GM19452 (cell line): ENCODE data around the gene NAT9.

Experiments
- ATAC-seq: cut with Tn5 transposase; IDR thresholded peaks from one replicate; pipeline ENCODE4 v1.9.1; 2021; ENCODE audit not compliant: unreplicated experiment

Gene NAT9

DNA sequence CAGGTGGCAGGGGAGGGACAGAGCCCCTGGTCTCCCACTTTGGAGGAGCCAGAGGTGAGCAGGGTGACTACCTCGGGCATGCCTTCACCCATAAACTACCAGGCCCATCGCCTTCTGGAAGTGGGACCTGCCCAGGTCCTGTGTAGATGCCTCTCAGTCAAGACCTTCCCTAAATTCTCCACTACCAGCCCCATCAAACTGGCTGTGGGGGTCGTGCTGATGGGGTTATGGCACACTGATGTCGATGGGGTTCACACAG is 44.9 kb downstream of the NAT9 start:
- ATAC-seq, result no peak

GRCh38 chr17:74730491-74731346 is 45.4 kb downstream of the NAT9 start:
- no peak for ATAC-seq

DNA sequence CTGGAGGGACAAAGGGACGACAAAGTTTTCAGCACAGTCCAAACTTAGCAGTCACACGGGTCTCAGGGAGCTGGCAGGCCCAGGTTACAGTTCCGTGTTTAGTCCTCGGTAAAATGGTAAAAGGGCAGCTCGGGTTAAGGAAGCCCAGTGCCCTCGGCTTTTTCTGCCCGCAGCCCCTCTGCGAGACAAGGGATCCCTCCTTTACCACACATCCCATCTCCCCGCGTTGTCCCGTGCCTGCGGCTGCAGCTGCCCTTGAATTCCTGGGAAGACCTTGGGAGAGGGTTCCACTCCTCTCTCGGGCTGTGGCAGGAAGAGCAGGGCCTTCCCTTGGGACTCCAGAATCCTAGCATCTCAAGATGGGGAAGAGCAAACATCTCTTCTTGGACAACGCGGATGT is 46.3 kb downstream of the NAT9 start:
- no peak for ATAC-seq

DNA sequence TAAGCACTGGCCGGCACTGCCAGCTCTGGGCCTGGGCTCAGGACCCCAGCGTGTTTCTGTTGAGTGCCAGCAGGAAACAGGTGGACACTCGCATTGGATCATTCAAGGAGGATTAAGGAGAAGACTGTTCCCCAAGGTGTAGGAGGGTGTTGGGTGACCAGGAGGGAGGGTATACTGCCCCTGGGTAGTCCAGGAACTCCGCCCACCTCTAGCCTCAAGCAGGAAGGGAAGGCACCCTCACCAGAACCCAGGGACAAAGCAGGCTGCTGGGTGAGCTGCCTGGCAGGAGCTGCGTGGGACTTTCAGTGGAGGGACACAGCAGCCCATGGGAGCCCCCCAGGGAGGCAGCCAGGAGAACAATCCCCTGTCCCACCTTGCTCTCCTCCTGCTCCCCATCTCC is 46.8 kb downstream of the NAT9 start:
- no peak for ATAC-seq

- ATAC-seq, result no peak
Observed at GRCh38 chr17:74728702-74729075, 47.5 kb downstream of the NAT9 start.

GRCh38 chr17:74728033-74728701 is 48.0 kb downstream of the NAT9 start:
- ATAC-seq, result no peak

- no peak for ATAC-seq
Observed at GRCh38 chr17:74725111-74725510, 51.0 kb downstream of the NAT9 start.

- ATAC-seq, result no peak
Observed at GRCh38 chr17:74723891-74724290, 52.3 kb downstream of the NAT9 start.

DNA sequence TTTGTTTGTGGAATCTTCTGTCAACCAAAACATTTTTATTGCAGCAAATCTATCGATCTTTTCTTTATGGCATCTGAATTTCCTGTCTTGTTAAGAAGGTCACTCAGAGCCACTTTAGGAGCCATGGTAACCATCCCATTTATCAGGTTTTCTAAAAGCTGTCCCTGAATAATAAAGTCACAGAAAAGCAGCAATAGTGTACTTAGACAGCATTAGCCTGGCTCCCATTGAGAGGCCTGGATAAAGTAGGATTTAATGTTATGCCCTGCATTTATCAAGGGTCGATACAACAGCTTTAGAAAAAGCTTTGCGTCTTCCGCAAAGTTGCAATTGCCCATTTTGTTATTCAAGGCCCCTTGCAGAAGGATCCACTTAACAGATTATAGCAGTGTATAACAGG is 53.4 kb downstream of the NAT9 start:
- ATAC-seq, result no peak
